OCI-LY1 (cell line): Measurements from ENCODE around the gene DNAH9.

ENCODE experiments used
- H2AFZ ChIP-seq: fragments of 200-600 bp; sonication (generic), shearing (Covaris generic); 2 replicates; pipeline ENCODE4 v1.6.0; 2014; ENCODE audit warnings: antibody characterized with exemption, mild to moderate bottlenecking, low read length
- H3F3A ChIP-seq: fragments of 200-600 bp; sonication (generic), shearing (Covaris generic); 2 replicates; pipeline ENCODE4 v1.6.0; 2014; ENCODE audit warnings: mild to moderate bottlenecking, antibody characterized with exemption, low read length, moderate library complexity; ENCODE audit not compliant: insufficient read depth
- H3K27ac ChIP-seq: fragments of 200-600 bp; sonication (generic); 2 replicates; pipeline ENCODE4 v1.5.1; 2014; ENCODE audit warnings: low read length, mixed run types, mild to moderate bottlenecking, low read depth; ENCODE audit not compliant: poor library complexity, severe bottlenecking
- H3K27me3 ChIP-seq: fragments of 200-600 bp; sonication (generic); 2 replicates; pipeline ENCODE4 v1.6.0; 2014; ENCODE audit warnings: antibody characterized with exemption, mild to moderate bottlenecking, low read length, moderate library complexity; ENCODE audit not compliant: insufficient read depth
- H3K36me3 ChIP-seq: fragments of 200-600 bp; sonication (generic); 2 replicates; pipeline ENCODE4 v1.6.1; 2014; ENCODE audit warnings: mild to moderate bottlenecking, antibody characterized with exemption, low read length, moderate library complexity, mixed read lengths; ENCODE audit not compliant: insufficient read depth
- H3K4me1 ChIP-seq: fragments of 200-600 bp; sonication (generic); 2 replicates; pipeline ENCODE4 v1.5.1; 2014; ENCODE audit warnings: mild to moderate bottlenecking, low read length, moderate library complexity; ENCODE audit not compliant: insufficient read depth, severe bottlenecking
- H3K4me2 ChIP-seq: fragments of 200-600 bp; sonication (generic), shearing (Covaris generic); 2 replicates; pipeline ENCODE4 v1.6.1; 2014; ENCODE audit warnings: low read length
- H3K4me3 ChIP-seq: fragments of 200-600 bp; sonication (generic); 2 replicates; pipeline ENCODE4 v1.5.1; 2014; ENCODE audit warnings: low read length, low read depth, mild to moderate bottlenecking, mixed read lengths; ENCODE audit not compliant: poor library complexity, severe bottlenecking
- H3K79me2 ChIP-seq: fragments of 200-600 bp; shearing (Covaris generic); 2 replicates; pipeline ENCODE4 v1.6.1; 2016; ENCODE audit warnings: mixed run types, low read length, mixed read lengths; ENCODE audit not compliant: insufficient read depth
- H3K9ac ChIP-seq: fragments of 200-600 bp; sonication (generic), shearing (Covaris generic); 2 replicates; pipeline ENCODE4 v1.6.1; 2014; ENCODE audit warnings: mild to moderate bottlenecking, low read length, mixed read lengths
- H3K9me2 ChIP-seq: fragments of 200-600 bp; sonication (generic), shearing (Covaris generic); 2 replicates; pipeline ENCODE4 v1.6.1; 2014; ENCODE audit warnings: low read depth, mild to moderate bottlenecking, low read length, mixed read lengths
- H3K9me3 ChIP-seq: fragments of 200-600 bp; shearing (Covaris generic); 2 replicates; pipeline ENCODE4 v1.6.1; 2014; ENCODE audit warnings: low read length, mixed read lengths
- H4K20me1 ChIP-seq: fragments of 200-600 bp; sonication (generic), shearing (Covaris generic); 2 replicates; pipeline ENCODE4 v1.6.0; 2016; ENCODE audit warnings: mild to moderate bottlenecking, low read length; ENCODE audit not compliant: insufficient read depth
- CTCF ChIP-seq: fragments of 200-600 bp; sonication (generic), shearing (Covaris generic); IDR thresholded peaks from 2 replicates; pipeline ENCODE4 v1.5.1; 2017; ENCODE audit warnings: mild to moderate bottlenecking, antibody characterized with exemption, low read length, moderate library complexity, mixed read lengths
- EZH2 ChIP-seq: fragments of 200-600 bp; sonication (generic), shearing (Covaris generic); IDR thresholded peaks from 2 replicates; pipeline ENCODE4 v1.8.0; 2017; ENCODE audit warnings: borderline replicate concordance, mixed run types, mild to moderate bottlenecking, antibody characterized with exemption, low read length, moderate library complexity, mixed read lengths

The DNAH9 gene

GRCh38 chr17:11668618-11669017, 70.3 kb downstream of the DNAH9 start:
- H3K4me1 ChIP-seq, result no peaks in the 10 kb centered on the region
- H3K9ac ChIP-seq, result no peak overlapping the region
- H4K20me1 ChIP-seq, result no peaks in the 10 kb centered on the region
- no peaks in the 10 kb centered on the region for H3K9me2 ChIP-seq
- H3K79me2 ChIP-seq, result no peaks in the 10 kb centered on the region
- no peak overlapping the region for H3K4me3 ChIP-seq
- no peaks in the 10 kb centered on the region for H3K36me3 ChIP-seq
- no peak overlapping the region for H2AFZ ChIP-seq
- H3F3A ChIP-seq, result no peaks in the 10 kb centered on the region
- no peak overlapping the region for H3K4me2 ChIP-seq
- no peaks in the 10 kb centered on the region for H3K9me3 ChIP-seq
- no peak overlapping the region for H3K27ac ChIP-seq
- TF ChIP-seq EZH2 (no peak), CTCF (no peak)
- H3K27me3 ChIP-seq, result no peaks in the 10 kb centered on the region

GRCh38 chr17:11671126-11671525, 72.9 kb downstream of the DNAH9 start:
- TF ChIP-seq CTCF (no peak), EZH2 (no peak)
- H3K9me2 ChIP-seq, result no peaks in the 10 kb centered on the region
- no peaks in the 10 kb centered on the region for H3F3A ChIP-seq
- no peaks in the 10 kb centered on the region for H3K79me2 ChIP-seq
- H3K4me3 ChIP-seq, result no peak overlapping the region
- no peaks in the 10 kb centered on the region for H4K20me1 ChIP-seq
- no peaks in the 10 kb centered on the region for H3K4me1 ChIP-seq
- no peaks in the 10 kb centered on the region for H3K9me3 ChIP-seq
- no peak overlapping the region for H2AFZ ChIP-seq
- no peak overlapping the region for H3K9ac ChIP-seq
- no peak overlapping the region for H3K4me2 ChIP-seq
- H3K27ac ChIP-seq, result no peak overlapping the region
- no peaks in the 10 kb centered on the region for H3K27me3 ChIP-seq
- H3K36me3 ChIP-seq, result no peaks in the 10 kb centered on the region

GRCh38 chr17:11682646-11683045, 84.4 kb downstream of the DNAH9 start:
- Histone ChIP-seq H3K4me3 (no peak overlapping the region), H3F3A (no peaks in the 10 kb centered on the region), H3K4me1 (no peaks in the 10 kb centered on the region), H3K9ac (no peak overlapping the region), H3K27me3 (no peaks in the 10 kb centered on the region), H2AFZ (no peak overlapping the region), H3K4me2 (no peak overlapping the region), H4K20me1 (no peaks in the 10 kb centered on the region), H3K36me3 (no peaks in the 10 kb centered on the region), H3K79me2 (no peaks in the 10 kb centered on the region), H3K27ac (no peak overlapping the region), H3K9me3 (no peaks in the 10 kb centered on the region), H3K9me2 (no peaks in the 10 kb centered on the region)
- TF ChIP-seq EZH2 (no peak), CTCF (no peak)
